HEK293 (cell line): ENCODE data around the gene HDAC10.
A peak's percentile ranks its signal among the peaks of the same experiment; 100 is the strongest.

ENCODE experiments used
- CTCF ChIA-PET: fragments of 350-600 bp; formaldehyde crosslinking; extraction: SDS; loops from one replicate; lab custom pipeline; 2021; ENCODE audit warnings: antibody characterized with exemption; lab: Yijun Ruan, JAX
- POLR2A ChIA-PET: fragments of 300-600 bp; formaldehyde crosslinking; extraction: SDS; loops from one replicate; lab custom pipeline; 2020; ENCODE audit warnings: antibody characterized with exemption, inconsistent platforms; lab: Yijun Ruan, JAX
- H3K27ac ChIP-seq: fragments of 200-500 bp; sonication (Bioruptor generic); 2 replicates; pipeline ENCODE4 v1.5.1; 2014; ENCODE audit warnings: low read depth, low read length, control low read depth, inconsistent platforms; ENCODE audit errors: extremely low read depth
- H3K36me3 ChIP-seq, 2 experiments: fragments of 200-500 bp in 1 of 2; sonication (Bioruptor generic) in 1 of 2; 1 replicate in 1 of 2; 2 replicates in 1 of 2; pipeline ENCODE4 v1.5.1; 2014 to 2017; ENCODE audit warnings: inconsistent platforms in 2 of 2, low read length in 2 of 2; ENCODE audit not compliant: control insufficient read depth in 2 of 2, insufficient read depth in 1 of 2
- H3K4me1 ChIP-seq: fragments of 200-500 bp; sonication (Bioruptor generic); 2 replicates; pipeline ENCODE4 v1.5.1; 2014; ENCODE audit warnings: mild to moderate bottlenecking, low read length, inconsistent platforms; ENCODE audit not compliant: control insufficient read depth, insufficient read depth
- H3K4me3 ChIP-seq: 2 replicates; pipeline ENCODE4 v1.5.1; 2011; ENCODE audit warnings: low read depth, mild to moderate bottlenecking, control low read depth, low read length, moderate library complexity
- H3K9me3 ChIP-seq: fragments of 200-500 bp; sonication (Bioruptor generic); 2 replicates; pipeline ENCODE4 v1.5.1; 2014; ENCODE audit warnings: low read depth, low read length, inconsistent platforms; ENCODE audit not compliant: control insufficient read depth, insufficient read depth
- PRDM1 ChIP-seq: fragments of 450-650 bp; formaldehyde crosslinking; IDR thresholded peaks from 2 replicates; pipeline ENCODE4; 2016; ENCODE audit warnings: missing biosample characterization, missing genetic modification characterization
- YY1 ChIP-seq: fragments of 450-650 bp; formaldehyde crosslinking; IDR thresholded peaks from 2 replicates; pipeline ENCODE4 v1.5.1; 2018; ENCODE audit warnings: missing biosample characterization, missing genetic modification characterization
- ZBTB20 ChIP-seq: fragments of 450-650 bp; formaldehyde crosslinking; IDR thresholded peaks from 2 replicates; pipeline ENCODE4 v1.5.1; 2016; ENCODE audit warnings: missing biosample characterization, missing genetic modification characterization
- ZBTB21 ChIP-seq: fragments of 450-650 bp; formaldehyde crosslinking; IDR thresholded peaks from 2 replicates; pipeline ENCODE4 v1.5.1; 2017; ENCODE audit warnings: missing biosample characterization, missing genetic modification characterization
- ZFP69B ChIP-seq: fragments of 450-650 bp; formaldehyde crosslinking; IDR thresholded peaks from 2 replicates; pipeline ENCODE4 v1.5.1; 2016; ENCODE audit warnings: missing biosample characterization, missing genetic modification characterization
- ZIC2 ChIP-seq: fragments of 450-650 bp; formaldehyde crosslinking; IDR thresholded peaks from 2 replicates; pipeline ENCODE4 v1.5.1; 2016; ENCODE audit warnings: missing biosample characterization, missing genetic modification characterization
- ZNF311 ChIP-seq: fragments of 450-650 bp; formaldehyde crosslinking; IDR thresholded peaks from 2 replicates; pipeline ENCODE4 v1.5.1; 2017; ENCODE audit warnings: missing biosample characterization, missing genetic modification characterization, borderline replicate concordance
- ZNF354C ChIP-seq: fragments of 450-650 bp; formaldehyde crosslinking; IDR thresholded peaks from 2 replicates; pipeline ENCODE4 v1.5.1; 2016; ENCODE audit warnings: missing biosample characterization, missing genetic modification characterization, low read depth, borderline replicate concordance
- ZNF521 ChIP-seq: fragments of 450-650 bp; formaldehyde crosslinking; IDR thresholded peaks from 2 replicates; pipeline ENCODE4 v1.5.1; 2017; ENCODE audit warnings: missing biosample characterization, mild to moderate bottlenecking, missing genetic modification characterization
- ZNF555 ChIP-seq: fragments of 450-650 bp; formaldehyde crosslinking; conservative IDR thresholded peaks from 2 replicates; pipeline ENCODE4 v1.5.1; 2017; ENCODE audit warnings: missing biosample characterization, mild to moderate bottlenecking, missing genetic modification characterization, inconsistent platforms
- ZNF600 ChIP-seq: fragments of 450-650 bp; formaldehyde crosslinking; IDR thresholded peaks from 2 replicates; pipeline ENCODE4 v1.5.1; 2016; ENCODE audit warnings: missing biosample characterization, missing genetic modification characterization
- ZNF701 ChIP-seq: fragments of 450-650 bp; formaldehyde crosslinking; IDR thresholded peaks from 2 replicates; pipeline ENCODE4 v1.5.1; 2016; ENCODE audit warnings: missing biosample characterization, missing genetic modification characterization
- ZNF785 ChIP-seq: fragments of 450-650 bp; formaldehyde crosslinking; IDR thresholded peaks from 2 replicates; pipeline ENCODE4 v1.5.1; 2016; ENCODE audit warnings: missing biosample characterization, missing genetic modification characterization
- TF ChIP-seq, protein P1 (sequence below): fragments of 450-650 bp; formaldehyde crosslinking; IDR thresholded peaks from 2 replicates; pipeline ENCODE4 v1.5.1; 2016; ENCODE audit warnings: missing biosample characterization, missing genetic modification characterization, borderline replicate concordance
- TF ChIP-seq, protein P2 (sequence below): fragments of 450-650 bp; formaldehyde crosslinking; IDR thresholded peaks from 2 replicates; pipeline ENCODE4 v1.5.1; 2016; ENCODE audit warnings: missing biosample characterization, missing genetic modification characterization
- TF ChIP-seq, protein P3 (sequence below): fragments of 450-650 bp; formaldehyde crosslinking; IDR thresholded peaks from 2 replicates; pipeline ENCODE4 v1.5.1; 2016; ENCODE audit warnings: missing biosample characterization, missing genetic modification characterization
- TF ChIP-seq, protein P4 (sequence below): sonication (generic); formaldehyde crosslinking; IDR thresholded peaks from 2 replicates; pipeline ENCODE4 v1.8.1; 2022; ENCODE audit warnings: mild to moderate bottlenecking, moderate library complexity, missing genetic modification reagents
- TF ChIP-seq, protein P5 (sequence below): fragments of 450-650 bp; formaldehyde crosslinking; IDR thresholded peaks from 2 replicates; pipeline ENCODE4 v1.5.1; 2016; ENCODE audit warnings: missing biosample characterization, missing genetic modification characterization, low read depth
- TF ChIP-seq, protein P6 (sequence below): fragments of 450-650 bp; formaldehyde crosslinking; IDR thresholded peaks from 2 replicates; pipeline ENCODE4 v1.5.1; 2016; ENCODE audit warnings: missing biosample characterization, missing genetic modification characterization
- TF ChIP-seq, protein P7 (sequence below): fragments of 450-650 bp; formaldehyde crosslinking; IDR thresholded peaks from 2 replicates; pipeline ENCODE4 v1.5.1; 2016; ENCODE audit warnings: missing biosample characterization, missing genetic modification characterization

Gene HDAC10

DNA sequence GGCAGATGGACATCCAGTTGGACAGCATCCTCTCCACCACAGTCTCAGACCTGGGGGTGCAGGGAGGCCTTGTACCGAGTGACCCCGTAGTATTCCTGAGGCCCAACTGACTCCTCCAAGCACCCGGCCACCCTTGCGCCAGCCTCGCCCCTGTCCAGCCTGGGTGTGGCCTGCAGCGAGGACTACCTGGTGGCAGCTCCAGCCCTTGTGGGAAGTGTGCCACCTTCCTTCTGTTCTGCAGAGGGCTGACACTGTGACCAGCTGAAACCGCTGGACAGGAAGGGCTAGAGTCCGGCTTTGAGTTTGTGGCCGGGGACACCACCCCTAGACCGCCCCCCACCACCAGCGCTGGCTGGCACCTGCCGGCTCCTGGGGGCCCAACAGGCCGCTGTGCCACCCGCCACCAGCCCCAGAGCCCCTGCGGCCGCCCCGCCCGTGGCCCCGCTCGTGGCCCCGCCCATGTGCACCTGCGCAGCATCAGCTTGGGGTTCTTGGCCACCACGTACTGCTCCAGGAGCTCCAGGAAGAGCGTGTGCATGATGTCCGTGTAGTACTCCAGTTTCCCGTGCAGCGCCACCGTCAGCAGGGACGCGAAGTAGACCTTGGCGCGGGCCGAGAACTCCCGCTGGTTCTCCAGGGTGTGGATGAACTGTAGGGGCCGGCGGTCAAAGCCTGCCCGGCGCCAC is 29.1 kb upstream of the HDAC10 start (continued):
- TF ChIP-seq, protein P1, sequence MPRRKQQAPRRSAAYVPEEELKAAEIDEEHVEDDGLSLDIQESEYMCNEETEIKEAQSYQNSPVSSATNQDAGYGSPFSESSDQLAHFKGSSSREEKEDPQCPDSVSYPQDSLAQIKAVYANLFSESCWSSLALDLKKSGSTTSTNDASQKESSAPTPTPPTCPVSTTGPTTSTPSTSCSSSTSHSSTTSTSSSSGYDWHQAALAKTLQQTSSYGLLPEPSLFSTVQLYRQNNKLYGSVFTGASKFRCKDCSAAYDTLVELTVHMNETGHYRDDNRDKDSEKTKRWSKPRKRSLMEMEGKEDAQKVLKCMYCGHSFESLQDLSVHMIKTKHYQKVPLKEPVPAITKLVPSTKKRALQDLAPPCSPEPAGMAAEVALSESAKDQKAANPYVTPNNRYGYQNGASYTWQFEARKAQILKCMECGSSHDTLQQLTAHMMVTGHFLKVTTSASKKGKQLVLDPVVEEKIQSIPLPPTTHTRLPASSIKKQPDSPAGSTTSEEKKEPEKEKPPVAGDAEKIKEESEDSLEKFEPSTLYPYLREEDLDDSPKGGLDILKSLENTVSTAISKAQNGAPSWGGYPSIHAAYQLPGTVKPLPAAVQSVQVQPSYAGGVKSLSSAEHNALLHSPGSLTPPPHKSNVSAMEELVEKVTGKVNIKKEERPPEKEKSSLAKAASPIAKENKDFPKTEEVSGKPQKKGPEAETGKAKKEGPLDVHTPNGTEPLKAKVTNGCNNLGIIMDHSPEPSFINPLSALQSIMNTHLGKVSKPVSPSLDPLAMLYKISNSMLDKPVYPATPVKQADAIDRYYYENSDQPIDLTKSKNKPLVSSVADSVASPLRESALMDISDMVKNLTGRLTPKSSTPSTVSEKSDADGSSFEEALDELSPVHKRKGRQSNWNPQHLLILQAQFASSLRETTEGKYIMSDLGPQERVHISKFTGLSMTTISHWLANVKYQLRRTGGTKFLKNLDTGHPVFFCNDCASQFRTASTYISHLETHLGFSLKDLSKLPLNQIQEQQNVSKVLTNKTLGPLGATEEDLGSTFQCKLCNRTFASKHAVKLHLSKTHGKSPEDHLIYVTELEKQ: no peak
- TF ChIP-seq ZNF555: no peak
- TF ChIP-seq, protein P2, sequence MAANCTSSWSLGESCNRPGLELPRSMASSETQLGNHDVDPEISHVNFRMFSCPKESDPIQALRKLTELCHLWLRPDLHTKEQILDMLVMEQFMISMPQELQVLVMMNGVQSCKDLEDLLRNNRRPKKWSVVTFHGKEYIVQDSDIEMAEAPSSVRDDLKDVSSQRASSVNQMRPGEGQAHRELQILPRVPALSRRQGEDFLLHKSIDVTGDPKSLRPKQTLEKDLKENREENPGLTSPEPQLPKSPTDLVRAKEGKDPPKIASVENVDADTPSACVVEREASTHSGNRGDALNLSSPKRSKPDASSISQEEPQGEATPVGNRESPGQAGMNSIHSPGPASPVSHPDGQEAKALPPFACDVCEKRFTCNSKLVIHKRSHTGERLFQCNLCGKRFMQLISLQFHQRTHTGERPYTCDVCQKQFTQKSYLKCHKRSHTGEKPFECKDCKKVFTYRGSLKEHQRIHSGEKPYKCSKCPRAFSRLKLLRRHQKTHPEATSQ (tag by site-specific recombination): no peak
- TF ChIP-seq ZNF701 (tag by site-specific recombination): no peak

DNA sequence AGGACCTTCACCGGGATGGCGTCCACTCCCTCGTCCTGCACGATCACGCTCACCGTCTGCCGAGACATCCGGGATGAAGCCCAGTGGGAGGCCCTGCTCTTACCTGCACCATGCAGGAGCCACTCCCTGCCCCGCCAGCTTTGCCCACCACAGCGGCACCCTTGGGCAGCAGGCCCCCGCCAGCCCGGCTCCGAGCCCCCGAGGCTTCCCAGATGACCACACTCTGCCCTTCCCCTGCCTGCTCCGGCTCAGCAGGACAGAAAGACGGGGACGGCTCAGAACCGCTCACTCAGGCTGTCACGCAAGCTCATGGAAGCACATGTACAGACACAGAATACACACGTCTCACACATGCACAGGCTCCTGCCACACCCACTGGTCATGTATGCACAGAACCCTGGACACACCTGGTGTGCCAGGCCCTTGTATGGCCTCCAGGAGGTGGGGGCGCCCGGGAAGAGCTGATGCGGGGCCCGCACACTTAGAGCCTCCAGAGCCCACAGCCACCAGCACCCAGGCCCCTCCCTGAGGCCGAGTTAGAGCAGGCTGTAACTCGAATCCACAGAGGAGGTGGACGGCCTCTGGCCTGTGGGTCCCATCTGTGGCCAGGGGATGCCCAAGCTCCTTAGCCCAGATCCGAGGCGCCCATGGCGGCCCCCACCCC is 28.0 kb upstream of the HDAC10 start:
- CTCF ChIA-PET: interaction anchor here (0.5 to 1.6 kb wide), 2 partner anchors 47 to 468 kb away, joined by 3 to 8 read pairs; no protein-coding TSS in a partner anchor
- POLR2A ChIA-PET: interaction anchor here (0.9 to 1.0 kb wide), 2 partner anchors 27 to 29 kb away, joined by 3 to 4 read pairs; no protein-coding TSS in a partner anchor

More for the DNA sequence above, 28.0 kb upstream of the HDAC10 start:
- no peaks in the 10 kb centered on the region for H3K4me1 ChIP-seq
- TF ChIP-seq ZIC2 (tag by site-specific recombination): no peak
- TF ChIP-seq, protein P3, sequence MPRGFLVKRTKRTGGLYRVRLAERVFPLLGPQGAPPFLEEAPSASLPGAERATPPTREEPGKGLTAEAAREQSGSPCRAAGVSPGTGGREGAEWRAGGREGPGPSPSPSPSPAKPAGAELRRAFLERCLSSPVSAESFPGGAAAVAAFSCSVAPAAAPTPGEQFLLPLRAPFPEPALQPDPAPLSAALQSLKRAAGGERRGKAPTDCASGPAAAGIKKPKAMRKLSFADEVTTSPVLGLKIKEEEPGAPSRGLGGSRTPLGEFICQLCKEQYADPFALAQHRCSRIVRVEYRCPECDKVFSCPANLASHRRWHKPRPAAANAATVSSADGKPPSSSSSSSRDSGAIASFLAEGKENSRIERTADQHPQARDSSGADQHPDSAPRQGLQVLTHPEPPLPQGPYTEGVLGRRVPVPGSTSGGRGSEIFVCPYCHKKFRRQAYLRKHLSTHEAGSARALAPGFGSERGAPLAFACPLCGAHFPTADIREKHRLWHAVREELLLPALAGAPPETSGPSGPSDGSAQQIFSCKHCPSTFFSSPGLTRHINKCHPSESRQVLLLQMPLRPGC: no peak
- no peak for TF ChIP-seq YY1
- peak; percentile 51 for TF ChIP-seq ZNF600 (tag by site-specific recombination)
- TF ChIP-seq ZNF521 (tag by site-specific recombination): no peak
- no peak for TF ChIP-seq ZNF785 (tag by site-specific recombination)
- TF ChIP-seq, protein P4, sequence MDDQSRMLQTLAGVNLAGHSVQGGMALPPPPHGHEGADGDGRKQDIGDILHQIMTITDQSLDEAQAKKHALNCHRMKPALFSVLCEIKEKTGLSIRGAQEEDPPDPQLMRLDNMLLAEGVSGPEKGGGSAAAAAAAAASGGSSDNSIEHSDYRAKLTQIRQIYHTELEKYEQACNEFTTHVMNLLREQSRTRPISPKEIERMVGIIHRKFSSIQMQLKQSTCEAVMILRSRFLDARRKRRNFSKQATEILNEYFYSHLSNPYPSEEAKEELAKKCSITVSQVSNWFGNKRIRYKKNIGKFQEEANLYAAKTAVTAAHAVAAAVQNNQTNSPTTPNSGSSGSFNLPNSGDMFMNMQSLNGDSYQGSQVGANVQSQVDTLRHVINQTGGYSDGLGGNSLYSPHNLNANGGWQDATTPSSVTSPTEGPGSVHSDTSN: no peak
- TF ChIP-seq ZBTB20: no peak
- TF ChIP-seq ZFP69B (tag by site-specific recombination): peak; percentile 67; the same call in 1 of the 2 replicates
- TF ChIP-seq, protein P5, sequence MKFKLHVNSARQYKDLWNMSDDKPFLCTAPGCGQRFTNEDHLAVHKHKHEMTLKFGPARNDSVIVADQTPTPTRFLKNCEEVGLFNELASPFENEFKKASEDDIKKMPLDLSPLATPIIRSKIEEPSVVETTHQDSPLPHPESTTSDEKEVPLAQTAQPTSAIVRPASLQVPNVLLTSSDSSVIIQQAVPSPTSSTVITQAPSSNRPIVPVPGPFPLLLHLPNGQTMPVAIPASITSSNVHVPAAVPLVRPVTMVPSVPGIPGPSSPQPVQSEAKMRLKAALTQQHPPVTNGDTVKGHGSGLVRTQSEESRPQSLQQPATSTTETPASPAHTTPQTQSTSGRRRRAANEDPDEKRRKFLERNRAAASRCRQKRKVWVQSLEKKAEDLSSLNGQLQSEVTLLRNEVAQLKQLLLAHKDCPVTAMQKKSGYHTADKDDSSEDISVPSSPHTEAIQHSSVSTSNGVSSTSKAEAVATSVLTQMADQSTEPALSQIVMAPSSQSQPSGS: no peak
- no peak for TF ChIP-seq PRDM1
- TF ChIP-seq ZNF311: no peak
- no peak for TF ChIP-seq ZBTB21 (tag by site-specific recombination)
- TF ChIP-seq, protein P6, sequence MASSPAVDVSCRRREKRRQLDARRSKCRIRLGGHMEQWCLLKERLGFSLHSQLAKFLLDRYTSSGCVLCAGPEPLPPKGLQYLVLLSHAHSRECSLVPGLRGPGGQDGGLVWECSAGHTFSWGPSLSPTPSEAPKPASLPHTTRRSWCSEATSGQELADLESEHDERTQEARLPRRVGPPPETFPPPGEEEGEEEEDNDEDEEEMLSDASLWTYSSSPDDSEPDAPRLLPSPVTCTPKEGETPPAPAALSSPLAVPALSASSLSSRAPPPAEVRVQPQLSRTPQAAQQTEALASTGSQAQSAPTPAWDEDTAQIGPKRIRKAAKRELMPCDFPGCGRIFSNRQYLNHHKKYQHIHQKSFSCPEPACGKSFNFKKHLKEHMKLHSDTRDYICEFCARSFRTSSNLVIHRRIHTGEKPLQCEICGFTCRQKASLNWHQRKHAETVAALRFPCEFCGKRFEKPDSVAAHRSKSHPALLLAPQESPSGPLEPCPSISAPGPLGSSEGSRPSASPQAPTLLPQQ (tag by site-specific recombination): peak; percentile 60
- TF ChIP-seq ZNF354C: no peak
- TF ChIP-seq, protein P7, sequence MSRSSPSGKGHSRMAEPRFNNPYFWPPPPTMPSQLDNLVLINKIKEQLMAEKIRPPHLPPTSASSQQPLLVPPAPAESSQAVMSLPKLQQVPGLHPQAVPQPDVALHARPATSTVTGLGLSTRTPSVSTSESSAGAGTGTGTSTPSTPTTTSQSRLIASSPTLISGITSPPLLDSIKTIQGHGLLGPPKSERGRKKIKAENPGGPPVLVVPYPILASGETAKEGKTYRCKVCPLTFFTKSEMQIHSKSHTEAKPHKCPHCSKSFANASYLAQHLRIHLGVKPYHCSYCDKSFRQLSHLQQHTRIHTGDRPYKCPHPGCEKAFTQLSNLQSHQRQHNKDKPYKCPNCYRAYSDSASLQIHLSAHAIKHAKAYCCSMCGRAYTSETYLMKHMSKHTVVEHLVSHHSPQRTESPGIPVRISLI (tag by site-specific recombination): no peak
- no peaks in the 10 kb centered on the region for H3K9me3 ChIP-seq
- peaks cover 0 to 94% of the 10 kb centered on the region in 2 experiments; a peak in 2 of 3 replicates for H3K36me3 ChIP-seq
- no peak overlapping the region for H3K4me3 ChIP-seq
- no peak overlapping the region for H3K27ac ChIP-seq
